Osteocyte (in vitro differentiated cells): ENCODE data around the gene CASS4. TPM values are rescaled to one million over a fixed set of nuclear protein-coding genes. Genes with fewer than 3 reads are reported as not detected.

Source experiments
- DNase-seq: peaks from one replicate; pipeline ENCODE4 v3.0.0; 2021; ENCODE audit warnings: mixed read lengths; ENCODE audit not compliant: unreplicated experiment; ENCODE audit errors: extremely low spot score
- H3K27ac Mint-ChIP-seq: one replicate; pipeline ENCODE4 v1.8.0; 2021; ENCODE audit warnings: mild to moderate bottlenecking, mixed read lengths; ENCODE audit not compliant: unreplicated experiment
- H3K27me3 Mint-ChIP-seq: one replicate; pipeline ENCODE4 v1.8.0; 2021; ENCODE audit warnings: mixed read lengths; ENCODE audit not compliant: unreplicated experiment
- H3K36me3 Mint-ChIP-seq: one replicate; pipeline ENCODE4 v1.8.0; 2021; ENCODE audit warnings: mixed read lengths; ENCODE audit not compliant: unreplicated experiment
- H3K4me1 Mint-ChIP-seq: one replicate; pipeline ENCODE4 v1.8.0; 2021; ENCODE audit warnings: mixed read lengths; ENCODE audit not compliant: unreplicated experiment
- H3K4me3 Mint-ChIP-seq: one replicate; pipeline ENCODE4 v1.8.0; 2021; ENCODE audit warnings: mild to moderate bottlenecking, moderate library complexity, mixed read lengths; ENCODE audit not compliant: unreplicated experiment
- H3K9me3 Mint-ChIP-seq: one replicate; pipeline ENCODE4 v1.8.0; 2021; ENCODE audit warnings: mixed read lengths; ENCODE audit not compliant: unreplicated experiment
- CTCF ChIP-seq: fragments of 200-600 bp; sonication (generic); IDR thresholded peaks from 2 replicates; pipeline ENCODE4 v1.5.0; 2021; ENCODE audit warnings: antibody characterized with exemption, mild to moderate bottlenecking, moderate library complexity
- total RNA-seq: library from RNA; stranded (reverse); gene quantifications from 2 replicates; pipeline ENCODE4 v1.2.1, GENCODE V29; 2021

The CASS4 gene
- total RNA-seq, 1 donor from 2014 or later: not detected

GRCh38 chr20:56438284-56438683 is 26.2 kb downstream of the CASS4 start:
- no peak for DNase-seq
- no peaks in the 10 kb centered on the region for H3K9me3 Mint-ChIP-seq
- H3K27me3 Mint-ChIP-seq: no peaks in the 10 kb centered on the region
- no peaks in the 10 kb centered on the region for H3K36me3 Mint-ChIP-seq
- H3K4me1 Mint-ChIP-seq: peaks cover 39% of the 10 kb centered on the region
- H3K4me3 Mint-ChIP-seq: no peak overlapping the region
- no peak overlapping the region for H3K27ac Mint-ChIP-seq
- no peak for TF ChIP-seq CTCF

DNA sequence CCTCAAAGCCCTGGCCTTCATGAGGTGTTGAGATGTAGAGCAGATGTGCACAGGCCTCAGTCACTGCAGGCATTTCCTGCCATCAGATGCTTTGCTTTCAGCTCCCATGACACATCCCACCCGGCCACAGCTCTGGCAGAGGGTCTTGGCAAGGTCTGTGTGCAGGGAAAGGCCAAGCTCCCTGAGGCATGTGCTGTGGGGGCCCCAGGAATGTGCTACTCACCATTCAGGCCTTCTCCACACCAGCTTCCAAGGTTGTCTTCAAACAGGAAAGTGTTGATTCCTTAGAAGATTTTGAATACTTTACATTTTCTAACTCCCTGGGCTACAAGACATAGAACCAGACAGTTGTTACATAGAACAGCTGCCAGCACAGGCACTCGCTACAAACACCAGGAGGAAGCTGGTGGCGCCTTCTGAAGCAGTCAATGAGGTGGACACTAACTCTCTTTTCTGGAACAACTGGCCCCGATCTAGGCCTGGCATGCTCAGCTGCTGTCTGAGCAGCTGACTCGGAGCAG is 27.8 kb downstream of the CASS4 start:
- Mint-ChIP-seq H3K9me3 (no peaks in the 10 kb centered on the region), H3K36me3 (no peaks in the 10 kb centered on the region), H3K27me3 (no peaks in the 10 kb centered on the region), H3K27ac (peak overlapping the region; percentile 86), H3K4me1 (peaks cover 48% of the 10 kb centered on the region), H3K4me3 (no peak overlapping the region)
- DNase-seq: peak; percentile 87
- no peak for TF ChIP-seq CTCF

- Mint-ChIP-seq H3K36me3 (no peaks in the 10 kb centered on the region), H3K9me3 (no peaks in the 10 kb centered on the region), H3K27ac (peak overlapping the region; percentile 86), H3K4me1 (peaks cover 48% of the 10 kb centered on the region), H3K27me3 (no peaks in the 10 kb centered on the region), H3K4me3 (no peak overlapping the region)
- no peak for TF ChIP-seq CTCF
- DNase-seq: no peak
Observed at GRCh38 chr20:56440346-56441007, 28.4 kb downstream of the CASS4 start.

GRCh38 chr20:56442389-56443365 is 30.6 kb downstream of the CASS4 start:
- no peak for TF ChIP-seq CTCF
- H3K27ac Mint-ChIP-seq: peak overlapping the region; percentile 78
- no peak overlapping the region for H3K4me3 Mint-ChIP-seq
- no peak for DNase-seq
- no peaks in the 10 kb centered on the region for H3K27me3 Mint-ChIP-seq
- H3K4me1 Mint-ChIP-seq: peaks cover 48% of the 10 kb centered on the region
- no peaks in the 10 kb centered on the region for H3K36me3 Mint-ChIP-seq
- H3K9me3 Mint-ChIP-seq: no peaks in the 10 kb centered on the region
